ENCODE measurements around the gene NRTN.

- no peak for TF ChIP-seq ISL1 (CRISPR knock-in tag; IDR thresholded peaks at IDR 0.05)
- no peak for TF ChIP-seq ZFP3 (CRISPR knock-in tag; IDR thresholded peaks at IDR 0.05)
- TF ChIP-seq OSR1 (CRISPR knock-in tag; IDR thresholded peaks at IDR 0.05): no peak
- TF ChIP-seq CREB5 (CRISPR knock-in tag; IDR thresholded peaks at IDR 0.05; ENCODE audit: low read depth): no peak
Measured at GRCh38 chr19:5778402-5778801, 26.5 kb upstream of the NRTN start.

Data from SK-N-SH treated with all-trans-retinoic acid at 6 μM for 48 hours (cell line).